ENCODE data around the gene PRRC2C. TPM values are rescaled to one million over a fixed set of nuclear protein-coding genes. Genes with fewer than 3 reads are reported as not detected.

The PRRC2C gene
- total and polyA plus RNA-seq, 4 donors, result 35.1 to 121 (median 80.4) TPM

GRCh38 chr1:171640225-171640624 is 154.9 kb downstream of the PRRC2C start:
- DNase-seq, result no peak
- ATAC-seq (ENCODE audit: insufficient read depth, low FRiP score), result no peak
- Histone ChIP-seq H3K4me3 (no peak overlapping the region), H3K4me1 (ENCODE audit: control insufficient read depth in 5 of 5, insufficient read depth in 5 of 5, low read length in 5 of 5) (peaks cover 0 to 8% (median 2%) of the 10 kb centered on the region in 5 donors), H3K27ac (ENCODE audit: low read depth in 1 of 2, low read length in 1 of 2) (no peak overlapping the region), H3K9ac (ENCODE audit: insufficient read depth in 1 of 2, low read length in 2 of 2) (no peak overlapping the region), H3K36me3 (ENCODE audit: control insufficient read depth in 4 of 4, insufficient read depth in 4 of 4, low read length in 4 of 4) (no peaks in the 10 kb centered on the region), H3K9me3 (ENCODE audit: control insufficient read depth in 4 of 4, insufficient read depth in 3 of 4, low read length in 3 of 4) (peaks cover 0 to 2% (median 0%) of the 10 kb centered on the region in 4 donors), H3K27me3 (ENCODE audit: control insufficient read depth in 3 of 3, insufficient read depth in 3 of 3, low read length in 2 of 3) (no peaks in the 10 kb centered on the region)
- no peak for TF ChIP-seq CTCF (IDR thresholded peaks at IDR 0.05; ENCODE audit: control extremely low read depth, extremely low read depth)
- 98 to 100% methylated on average over 1 of the region's 1 CpG for WGBS, 2 donors

- H3K4me3 ChIP-seq, result no peak overlapping the region
- WGBS, 2 donors, result 64 to 82% methylated on average over 10 of the region's 10 CpGs
- H3K36me3 ChIP-seq (ENCODE audit: control insufficient read depth in 4 of 4, insufficient read depth in 4 of 4, low read length in 4 of 4), result no peaks in the 10 kb centered on the region
- no peak overlapping the region for H3K9ac ChIP-seq (ENCODE audit: insufficient read depth in 1 of 2, low read length in 2 of 2)
- no peak for TF ChIP-seq CTCF (IDR thresholded peaks at IDR 0.05; ENCODE audit: control extremely low read depth, extremely low read depth)
- ATAC-seq (ENCODE audit: insufficient read depth, low FRiP score), result no peak
- H3K4me1 ChIP-seq (ENCODE audit: control insufficient read depth in 5 of 5, insufficient read depth in 5 of 5, low read length in 5 of 5), result peaks cover 0 to 12% (median 3%) of the 10 kb centered on the region in 5 donors
- no peak for DNase-seq
- H3K9me3 ChIP-seq (ENCODE audit: control insufficient read depth in 4 of 4, insufficient read depth in 3 of 4, low read length in 3 of 4), result no peaks in the 10 kb centered on the region
- H3K27ac ChIP-seq (ENCODE audit: low read depth in 1 of 2, low read length in 1 of 2), result no peak overlapping the region
- H3K27me3 ChIP-seq (ENCODE audit: control insufficient read depth in 3 of 3, insufficient read depth in 3 of 3, low read length in 2 of 3), result no peaks in the 10 kb centered on the region
Observed at GRCh38 chr1:171641076-171641864, 155.9 kb downstream of the PRRC2C start.

GRCh38 chr1:171642197-171642596 is 156.9 kb downstream of the PRRC2C start:
- DNase-seq (no peak), ATAC-seq (ENCODE audit: insufficient read depth, low FRiP score) (no peak)
- no peak overlapping the region for H3K9ac ChIP-seq (ENCODE audit: insufficient read depth in 1 of 2, low read length in 2 of 2)
- H3K9me3 ChIP-seq (ENCODE audit: control insufficient read depth in 4 of 4, insufficient read depth in 3 of 4, low read length in 3 of 4), result no peaks in the 10 kb centered on the region
- H3K27me3 ChIP-seq (ENCODE audit: control insufficient read depth in 3 of 3, insufficient read depth in 3 of 3, low read length in 2 of 3), result no peaks in the 10 kb centered on the region
- peaks cover 0 to 12% (median 3%) of the 10 kb centered on the region in 5 donors for H3K4me1 ChIP-seq (ENCODE audit: control insufficient read depth in 5 of 5, insufficient read depth in 5 of 5, low read length in 5 of 5)
- no peak overlapping the region for H3K27ac ChIP-seq (ENCODE audit: low read depth in 1 of 2, low read length in 1 of 2)
- no peak overlapping the region for H3K4me3 ChIP-seq
- no peak for TF ChIP-seq CTCF (IDR thresholded peaks at IDR 0.05; ENCODE audit: control extremely low read depth, extremely low read depth)
- WGBS, 2 donors, result 90 to 92% methylated on average over 4 of the region's 4 CpGs
- no peaks in the 10 kb centered on the region for H3K36me3 ChIP-seq (ENCODE audit: control insufficient read depth in 4 of 4, insufficient read depth in 4 of 4, low read length in 4 of 4)

Small RNA genes within 50 kb of the gene (small RNA-seq; reads per million reads assigned to genes)
- gene CYCSP53 (ENCODE audit: low replicate concordance), result not detected

Other genes with a start within 250 kb of the PRRC2C start
- 1 to 10 TPM; 3.7 to 8.7 TPM for gene FMO1, start 237.0 kb upstream of the PRRC2C start, total RNA-seq
- under 1 TPM; 0.47 to 0.48 TPM for gene FMO1, start 237.0 kb upstream of the PRRC2C start, polyA plus RNA-seq
- gene FMO4, start 171.3 kb upstream of the PRRC2C start, total RNA-seq, result 10 to 100 TPM in 1 of 2 donors, 1 to 10 TPM in 1; 2.7 to 12.5 TPM
- gene FMO4, start 171.3 kb upstream of the PRRC2C start, polyA plus RNA-seq, result 1 to 10 TPM; 2.2 to 3.2 TPM
- gene MYOCOS, start 136.7 kb downstream of the PRRC2C start, total RNA-seq, result not detected
- not detected for gene MYOCOS, start 136.7 kb downstream of the PRRC2C start, polyA plus RNA-seq
- gene MYOC, start 167.2 kb downstream of the PRRC2C start, total RNA-seq, result 1 to 10 TPM in 1 of 2 donors, under 1 TPM in 1; 0.83 to 1.8 TPM
- under 1 TPM; 0.11 to 0.33 TPM for gene MYOC, start 167.2 kb downstream of the PRRC2C start, polyA plus RNA-seq